LNCAP (cell line): ENCODE data around the gene PLXDC2.
A peak's percentile ranks its signal among the peaks of the same experiment; 100 is the strongest.

ENCODE experiments used
- CTCF ChIP-seq: fragments of 450-650 bp; IDR thresholded peaks from 2 replicates; pipeline ENCODE4 v1.5.1; 2017; ENCODE audit warnings: mild to moderate bottlenecking

Gene PLXDC2

GRCh38 chr10:19801369-19801768 is 14.9 kb upstream of the PLXDC2 start:
- TF ChIP-seq CTCF, result no peak

- TF ChIP-seq CTCF, result no peak
Observed at GRCh38 chr10:19803676-19804075, 12.6 kb upstream of the PLXDC2 start.

GRCh38 chr10:19809481-19809880 is 6.8 kb upstream of the PLXDC2 start:
- TF ChIP-seq CTCF, result no peak

- peak; percentile 32; the same call in 1 of the 2 replicates for TF ChIP-seq CTCF
Observed at GRCh38 chr10:19811540-19811939, 4.7 kb upstream of the PLXDC2 start.

GRCh38 chr10:19812976-19813375 is 3.3 kb upstream of the PLXDC2 start:
- no peak for TF ChIP-seq CTCF

GRCh38 chr10:19815036-19815730 is 1.0 kb upstream of the PLXDC2 start:
- no peak for TF ChIP-seq CTCF

- TF ChIP-seq CTCF, result no peak
Observed at GRCh38 chr10:19815731-19816410, 361 bp upstream of the PLXDC2 start.
